Gastroesophageal sphincter (tissue), 4 donors: ENCODE measurements around the gene OLIG3. TPM values are rescaled to one million over a fixed set of nuclear protein-coding genes. Genes with fewer than 3 reads are reported as not detected.

Experiments used
- ATAC-seq: fragments of 150-250 bp; one replicate; pipeline ENCODE4 v1.9.1; 2016; ENCODE audit warnings: mild to moderate bottlenecking, moderate library complexity
- H3K27ac ChIP-seq, 4 donors: fragments of 200-600 bp; sonication (generic) in 3 of 4; 1 replicate in 3 of 4; 2 replicates in 1 of 4; pipeline ENCODE4 v1.5.1; 2016 to 2019
- H3K27me3 ChIP-seq: fragments of 200-600 bp; sonication (generic); one replicate; pipeline ENCODE4 v1.5.1; 2019
- H3K36me3 ChIP-seq, 2 donors: fragments of 200-600 bp; sonication (generic); one replicate each; pipeline ENCODE4 v1.5.1; 2019; ENCODE audit warnings: control low read depth in 1 of 2
- H3K4me1 ChIP-seq, 3 donors: fragments of 200-600 bp; sonication (generic); 1 replicate in 2 of 3; 2 replicates in 1 of 3; pipeline ENCODE4 v1.5.1; 2016 to 2019; ENCODE audit warnings: control low read depth in 2 of 3
- H3K4me3 ChIP-seq, 2 donors: fragments of 200-600 bp; sonication (generic); one replicate each; pipeline ENCODE4 v1.5.1; 2019; ENCODE audit warnings: mild to moderate bottlenecking in 1 of 2, moderate library complexity in 1 of 2
- H3K9me3 ChIP-seq, 3 donors: fragments of 200-600 bp; sonication (generic); one replicate each; pipeline ENCODE4 v1.5.1; 2017 to 2019; ENCODE audit warnings: control low read depth in 2 of 3
- EP300 ChIP-seq: sonication (generic); formaldehyde crosslinking; IDR thresholded peaks from one replicate; pipeline ENCODE4 v1.6.1; 2017; ENCODE audit warnings: antibody characterized with exemption, mild to moderate bottlenecking
- POLR2A ChIP-seq, 2 donors: fragments of 450-650 bp; IDR thresholded peaks; one replicate each; pipeline ENCODE4 v1.6.1; 2017; ENCODE audit warnings: antibody characterized with exemption in 2 of 2, mild to moderate bottlenecking in 2 of 2, moderate library complexity in 1 of 2
- POLR2AphosphoS5 ChIP-seq: sonication (generic); formaldehyde crosslinking; IDR thresholded peaks from one replicate; pipeline ENCODE4 v1.6.1; 2017; ENCODE audit warnings: antibody characterized with exemption
- WGBS, 2 donors: methylation state at CpG; one replicate each; pipeline ENCODE4 v1.1.5; 2018; ENCODE audit warnings: low coverage in 1 of 2; 5-methylcytosine and 5-hydroxymethylcytosine counted together
- total RNA-seq, 4 donors: library from RNA; depleted of rRNA; stranded (reverse); fragments of >200 nt; gene quantifications; one replicate each; pipeline ENCODE4 v1.1.0, GENCODE V29; 2016
- TF ChIP-seq, protein P1 (sequence below), 4 experiments: fragments of 200-600 bp in 2 of 4; fragments of 450-650 bp in 2 of 4; sonication (generic) in 1 of 4; IDR thresholded peaks; one replicate each; pipeline ENCODE4 v1.5.1; 2017 to 2019; ENCODE audit warnings: antibody characterized with exemption in 4 of 4, mild to moderate bottlenecking in 2 of 4, moderate library complexity in 2 of 4

Gene OLIG3
- total RNA-seq, 4 donors from 2014 or later = 0.23 TPM; not detected in 3

DNA sequence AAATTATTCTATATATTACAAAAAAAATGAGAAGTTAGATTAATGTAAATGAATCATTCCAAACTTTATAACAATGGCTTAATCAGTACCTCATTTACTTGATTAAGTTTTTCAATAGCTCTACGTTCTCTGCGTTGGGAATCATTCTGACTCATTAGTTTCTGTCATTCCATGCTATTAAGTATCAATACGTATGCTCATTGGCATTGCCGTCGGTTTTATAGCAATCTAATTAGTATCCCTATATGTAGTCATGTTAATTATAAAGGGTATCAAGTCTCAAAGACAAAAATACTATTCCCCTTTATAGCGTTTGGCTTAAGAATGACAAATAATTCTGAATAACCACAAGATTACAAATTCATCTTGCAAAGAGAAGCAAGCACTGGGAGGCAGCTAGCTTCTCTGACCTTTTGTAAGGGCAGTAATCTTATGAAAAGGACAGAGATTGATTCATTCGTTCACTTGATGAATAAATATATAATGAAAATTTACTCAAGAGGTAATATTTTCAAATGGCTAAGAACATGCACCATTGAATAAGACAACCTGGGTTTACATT lies 41.8 kb downstream of the OLIG3 start:
- ATAC-seq = no peak
- H3K27ac ChIP-seq = no peak overlapping the region
- TF ChIP-seq, protein P1, sequence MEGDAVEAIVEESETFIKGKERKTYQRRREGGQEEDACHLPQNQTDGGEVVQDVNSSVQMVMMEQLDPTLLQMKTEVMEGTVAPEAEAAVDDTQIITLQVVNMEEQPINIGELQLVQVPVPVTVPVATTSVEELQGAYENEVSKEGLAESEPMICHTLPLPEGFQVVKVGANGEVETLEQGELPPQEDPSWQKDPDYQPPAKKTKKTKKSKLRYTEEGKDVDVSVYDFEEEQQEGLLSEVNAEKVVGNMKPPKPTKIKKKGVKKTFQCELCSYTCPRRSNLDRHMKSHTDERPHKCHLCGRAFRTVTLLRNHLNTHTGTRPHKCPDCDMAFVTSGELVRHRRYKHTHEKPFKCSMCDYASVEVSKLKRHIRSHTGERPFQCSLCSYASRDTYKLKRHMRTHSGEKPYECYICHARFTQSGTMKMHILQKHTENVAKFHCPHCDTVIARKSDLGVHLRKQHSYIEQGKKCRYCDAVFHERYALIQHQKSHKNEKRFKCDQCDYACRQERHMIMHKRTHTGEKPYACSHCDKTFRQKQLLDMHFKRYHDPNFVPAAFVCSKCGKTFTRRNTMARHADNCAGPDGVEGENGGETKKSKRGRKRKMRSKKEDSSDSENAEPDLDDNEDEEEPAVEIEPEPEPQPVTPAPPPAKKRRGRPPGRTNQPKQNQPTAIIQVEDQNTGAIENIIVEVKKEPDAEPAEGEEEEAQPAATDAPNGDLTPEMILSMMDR (IDR thresholded peaks at IDR 0.05) = no peak
- TF ChIP-seq EP300 (no peak), POLR2AphosphoS5 (no peak), POLR2A (IDR thresholded peaks at IDR 0.05) (no peak)
- H3K36me3 ChIP-seq = no peaks in the 10 kb centered on the region
- H3K9me3 ChIP-seq = no peaks in the 10 kb centered on the region
- 21 to 47% methylated on average over 7 of the region's 7 CpGs for WGBS, 2 donors
- H3K4me1 ChIP-seq = peaks cover 3 to 14% (median 3%) of the 10 kb centered on the region in 3 donors
- H3K4me3 ChIP-seq = no peak overlapping the region
- no peaks in the 10 kb centered on the region for H3K27me3 ChIP-seq

DNA sequence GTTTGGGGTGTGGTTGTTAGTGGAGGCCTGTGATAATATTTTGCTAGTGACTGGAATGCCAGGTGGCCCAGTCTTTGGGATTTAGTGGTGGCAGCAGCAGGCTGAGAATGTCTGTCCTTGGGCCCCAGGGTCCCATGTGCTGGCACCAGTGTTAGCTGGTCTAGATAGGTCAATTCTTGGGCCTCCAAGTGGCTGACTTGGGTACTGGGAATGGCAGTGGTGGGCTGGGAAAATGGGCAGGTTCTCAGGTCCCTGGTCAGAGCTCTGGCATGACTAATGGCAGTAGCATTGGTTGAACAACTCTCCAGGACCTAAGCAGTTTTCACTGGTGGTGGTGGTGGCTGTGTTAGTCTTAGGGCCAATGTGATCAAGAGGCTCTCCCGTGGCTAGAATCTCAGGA lies 50.3 kb downstream of the OLIG3 start:
- no peaks in the 10 kb centered on the region for H3K27me3 ChIP-seq
- H3K9me3 ChIP-seq = peaks cover 0 to 3% (median 0%) of the 10 kb centered on the region in 3 donors
- TF ChIP-seq POLR2A (IDR thresholded peaks at IDR 0.05) = no peak
- no peak for TF ChIP-seq EP300
- TF ChIP-seq, protein P1 (IDR thresholded peaks at IDR 0.05) = no peak
- no peak for TF ChIP-seq POLR2AphosphoS5
- no peaks in the 10 kb centered on the region for H3K4me1 ChIP-seq
- WGBS, 2 donors = 33% methylated on average over 1 of the region's 1 CpG; no CpG with 5 or more reads in 1 of the 2 donors
- H3K4me3 ChIP-seq = no peak overlapping the region
- ATAC-seq = no peak
- H3K27ac ChIP-seq = no peak overlapping the region
- no peaks in the 10 kb centered on the region for H3K36me3 ChIP-seq
